ENCODE data around the gene TAPT1. TPM values are rescaled to one million over a fixed set of nuclear protein-coding genes. Genes with fewer than 3 reads are reported as not detected.

Gene TAPT1
- total RNA-seq, 1 experiment from 2014 or later = 23.7 TPM

- intact Hi-C loops (cut with micrococcal nuclease; ENCODE audit: unreplicated experiment) = no loop called here
- no peak for DNase-seq
Measured at GRCh38 chr4:16202598-16202997, 23.7 kb downstream of the TAPT1 start.

GRCh38 chr4:16199093-16199492 is 27.2 kb downstream of the TAPT1 start:
- Histone ChIP-seq H3K4me3 (ENCODE audit: low read depth, low read length) (no peak overlapping the region), H3K4me1 (no peaks in the 10 kb centered on the region; the same call in 1 of the 2 replicates), H3K27me3 (replicated peaks; ENCODE audit: control insufficient read depth, insufficient read depth, low read length) (no peaks in the 10 kb centered on the region), H3K9me3 (no peaks in the 10 kb centered on the region), H3K36me3 (ENCODE audit: control insufficient read depth, insufficient read depth, low read length) (no peaks in the 10 kb centered on the region)
- Mint-ChIP-seq H3K4me3 (ENCODE audit: unreplicated experiment) (no peak overlapping the region), H3K36me3 (ENCODE audit: insufficient read depth, unreplicated experiment) (peaks cover 11% of the 10 kb centered on the region), H3K27ac (ENCODE audit: unreplicated experiment) (no peak overlapping the region), H3K4me1 (ENCODE audit: low read depth, unreplicated experiment) (peaks cover 14% of the 10 kb centered on the region), H3K27me3 (ENCODE audit: insufficient read depth, unreplicated experiment) (no peaks in the 10 kb centered on the region), H3K9me3 (ENCODE audit: unreplicated experiment) (no peaks in the 10 kb centered on the region)
- BruUV-seq (replicated peaks) = no TSS peak
- POLR2A ChIA-PET = no interaction called here
- intact Hi-C loops (cut with micrococcal nuclease; ENCODE audit: unreplicated experiment) = loop anchor here (2.0 to 5.0 kb wide), 2 partner anchors 72 to 116 kb away; no protein-coding TSS in a partner anchor
- CTCF ChIA-PET = interaction anchor here (0.6 to 1.3 kb wide), 5 partner anchors 25 to 1217 kb away, joined by 3 to 5 read pairs (median 3); no protein-coding TSS in a partner anchor
- no peak for DNase-seq
- TF ChIP-seq CTCF (IDR thresholded peaks at IDR 0.05; ENCODE audit: insufficient read depth in 1 of 2, low read depth in 1 of 2, low read length in 1 of 2, severe bottlenecking in 1 of 2, unreplicated experiment in 1 of 2) = peak; percentile 24 to 28

More at GRCh38 chr4:16202598-16202997, 23.7 kb downstream of the TAPT1 start:
- no peaks in the 10 kb centered on the region for H3K27me3 ChIP-seq (replicated peaks; ENCODE audit: control insufficient read depth, insufficient read depth, low read length)
- no peaks in the 10 kb centered on the region for H3K36me3 ChIP-seq (ENCODE audit: control insufficient read depth, insufficient read depth, low read length)
- H3K4me3 Mint-ChIP-seq (ENCODE audit: unreplicated experiment) = no peak overlapping the region
- no peak for TF ChIP-seq CTCF (IDR thresholded peaks at IDR 0.05; ENCODE audit: insufficient read depth in 1 of 2, low read depth in 1 of 2, low read length in 1 of 2, severe bottlenecking in 1 of 2, unreplicated experiment in 1 of 2)
- H3K4me3 ChIP-seq (ENCODE audit: low read depth, low read length) = no peak overlapping the region
- CTCF ChIA-PET = no interaction called here
- BruUV-seq (replicated peaks) = no TSS peak
- peaks cover 10% of the 10 kb centered on the region for H3K36me3 Mint-ChIP-seq (ENCODE audit: insufficient read depth, unreplicated experiment)
- POLR2A ChIA-PET = no interaction called here
- no peaks in the 10 kb centered on the region for H3K27me3 Mint-ChIP-seq (ENCODE audit: insufficient read depth, unreplicated experiment)
- H3K4me1 Mint-ChIP-seq (ENCODE audit: low read depth, unreplicated experiment) = peaks cover 7% of the 10 kb centered on the region
- no peaks in the 10 kb centered on the region for H3K9me3 ChIP-seq
- no peaks in the 10 kb centered on the region for H3K9me3 Mint-ChIP-seq (ENCODE audit: unreplicated experiment)
- H3K27ac Mint-ChIP-seq (ENCODE audit: unreplicated experiment) = no peak overlapping the region
- no peaks in the 10 kb centered on the region for H3K4me1 ChIP-seq

- H3K4me3 ChIP-seq (ENCODE audit: low read depth, low read length) = no peak overlapping the region
- Mint-ChIP-seq H3K27ac (ENCODE audit: unreplicated experiment) (no peak overlapping the region), H3K27me3 (ENCODE audit: insufficient read depth, unreplicated experiment) (no peaks in the 10 kb centered on the region), H3K4me3 (ENCODE audit: unreplicated experiment) (no peak overlapping the region), H3K36me3 (ENCODE audit: insufficient read depth, unreplicated experiment) (peaks cover 5% of the 10 kb centered on the region), H3K9me3 (ENCODE audit: unreplicated experiment) (no peaks in the 10 kb centered on the region), H3K4me1 (ENCODE audit: low read depth, unreplicated experiment) (peaks cover 14% of the 10 kb centered on the region)
- no peaks in the 10 kb centered on the region for H3K9me3 ChIP-seq
- no peak for DNase-seq
- no TSS peak for BruUV-seq (replicated peaks)
- CTCF ChIA-PET = no interaction called here
- H3K27me3 ChIP-seq (replicated peaks; ENCODE audit: control insufficient read depth, insufficient read depth, low read length) = no peaks in the 10 kb centered on the region
- intact Hi-C loops (cut with micrococcal nuclease; ENCODE audit: unreplicated experiment) = loop anchor here (2.0 to 5.0 kb wide), 3 partner anchors 67 to 115 kb away; no protein-coding TSS in a partner anchor
- TF ChIP-seq CTCF (IDR thresholded peaks at IDR 0.05; ENCODE audit: insufficient read depth in 1 of 2, low read depth in 1 of 2, low read length in 1 of 2, severe bottlenecking in 1 of 2, unreplicated experiment in 1 of 2) = no peak
- no peaks in the 10 kb centered on the region; the same call in 1 of the 2 replicates for H3K4me1 ChIP-seq
- POLR2A ChIA-PET = no interaction called here
- H3K36me3 ChIP-seq (ENCODE audit: control insufficient read depth, insufficient read depth, low read length) = no peaks in the 10 kb centered on the region
Measured at GRCh38 chr4:16197876-16198665, 28.2 kb downstream of the TAPT1 start.
